ENCODE data around the gene ZNF526.
A peak's percentile ranks its signal among the peaks of the same experiment; 100 is the strongest.

The ZNF526 gene

GRCh38 chr19:42229855-42230351 is 9.8 kb downstream of the ZNF526 start:
- TF ChIP-seq POLR2AphosphoS5 (IDR thresholded peaks at IDR 0.05; ENCODE audit: low read depth, low read length) (no peak; the same call in 1 of the 2 replicates), FOXP2 (optimal IDR thresholded peaks at IDR 0.05; ENCODE audit: borderline replicate concordance, extremely low read depth, extremely low read length, insufficient read depth) (peak; percentile 20)

- no peak for TF ChIP-seq POLR2AphosphoS5 (IDR thresholded peaks at IDR 0.05; ENCODE audit: low read depth, low read length)
- TF ChIP-seq SIN3A (IDR thresholded peaks at IDR 0.05; ENCODE audit: borderline replicate concordance, insufficient read depth, low read length) = no peak
- no peak for TF ChIP-seq REST (IDR thresholded peaks at IDR 0.05; ENCODE audit: insufficient read depth in 1 of 2, low read depth in 2 of 2, low read length in 2 of 2)
- TF ChIP-seq TAF1 (IDR thresholded peaks at IDR 0.05; ENCODE audit: borderline replicate concordance, insufficient read depth, low read length) = no peak
- no peak for TF ChIP-seq FOXP2 (optimal IDR thresholded peaks at IDR 0.05; ENCODE audit: borderline replicate concordance, extremely low read depth, extremely low read length, insufficient read depth)
Measured at GRCh38 chr19:42230571-42230970, 10.5 kb downstream of the ZNF526 start.

GRCh38 chr19:42232435-42232834 is 12.3 kb downstream of the ZNF526 start:
- TF ChIP-seq REST (IDR thresholded peaks at IDR 0.05; ENCODE audit: insufficient read depth in 1 of 2, low read depth in 2 of 2, low read length in 2 of 2) (no peak), FOXP2 (optimal IDR thresholded peaks at IDR 0.05; ENCODE audit: borderline replicate concordance, extremely low read depth, extremely low read length, insufficient read depth) (no peak), POLR2AphosphoS5 (IDR thresholded peaks at IDR 0.05; ENCODE audit: low read depth, low read length) (no peak), TAF1 (IDR thresholded peaks at IDR 0.05; ENCODE audit: borderline replicate concordance, insufficient read depth, low read length) (no peak), SIN3A (IDR thresholded peaks at IDR 0.05; ENCODE audit: borderline replicate concordance, insufficient read depth, low read length) (no peak)

- no peak for TF ChIP-seq POLR2AphosphoS5 (IDR thresholded peaks at IDR 0.05; ENCODE audit: low read depth, low read length)
- no peak for TF ChIP-seq REST (IDR thresholded peaks at IDR 0.05; ENCODE audit: insufficient read depth in 1 of 2, low read depth in 2 of 2, low read length in 2 of 2)
- no peak for TF ChIP-seq SIN3A (IDR thresholded peaks at IDR 0.05; ENCODE audit: borderline replicate concordance, insufficient read depth, low read length)
- no peak for TF ChIP-seq TAF1 (IDR thresholded peaks at IDR 0.05; ENCODE audit: borderline replicate concordance, insufficient read depth, low read length)
- no peak for TF ChIP-seq FOXP2 (optimal IDR thresholded peaks at IDR 0.05; ENCODE audit: borderline replicate concordance, extremely low read depth, extremely low read length, insufficient read depth)
Measured at GRCh38 chr19:42233106-42233505, 13.0 kb downstream of the ZNF526 start.

GRCh38 chr19:42233678-42234292 is 13.7 kb downstream of the ZNF526 start:
- no peak for TF ChIP-seq FOXP2 (optimal IDR thresholded peaks at IDR 0.05; ENCODE audit: borderline replicate concordance, extremely low read depth, extremely low read length, insufficient read depth)
- TF ChIP-seq TAF1 (IDR thresholded peaks at IDR 0.05; ENCODE audit: borderline replicate concordance, insufficient read depth, low read length) = no peak
- no peak for TF ChIP-seq POLR2AphosphoS5 (IDR thresholded peaks at IDR 0.05; ENCODE audit: low read depth, low read length)
- no peak for TF ChIP-seq SIN3A (IDR thresholded peaks at IDR 0.05; ENCODE audit: borderline replicate concordance, insufficient read depth, low read length)
- no peak for TF ChIP-seq REST (IDR thresholded peaks at IDR 0.05; ENCODE audit: insufficient read depth in 1 of 2, low read depth in 2 of 2, low read length in 2 of 2)

Measured in PFSK-1 (cell line).